ENCODE data around the gene SNRPA1.

The SNRPA1 gene

DNA sequence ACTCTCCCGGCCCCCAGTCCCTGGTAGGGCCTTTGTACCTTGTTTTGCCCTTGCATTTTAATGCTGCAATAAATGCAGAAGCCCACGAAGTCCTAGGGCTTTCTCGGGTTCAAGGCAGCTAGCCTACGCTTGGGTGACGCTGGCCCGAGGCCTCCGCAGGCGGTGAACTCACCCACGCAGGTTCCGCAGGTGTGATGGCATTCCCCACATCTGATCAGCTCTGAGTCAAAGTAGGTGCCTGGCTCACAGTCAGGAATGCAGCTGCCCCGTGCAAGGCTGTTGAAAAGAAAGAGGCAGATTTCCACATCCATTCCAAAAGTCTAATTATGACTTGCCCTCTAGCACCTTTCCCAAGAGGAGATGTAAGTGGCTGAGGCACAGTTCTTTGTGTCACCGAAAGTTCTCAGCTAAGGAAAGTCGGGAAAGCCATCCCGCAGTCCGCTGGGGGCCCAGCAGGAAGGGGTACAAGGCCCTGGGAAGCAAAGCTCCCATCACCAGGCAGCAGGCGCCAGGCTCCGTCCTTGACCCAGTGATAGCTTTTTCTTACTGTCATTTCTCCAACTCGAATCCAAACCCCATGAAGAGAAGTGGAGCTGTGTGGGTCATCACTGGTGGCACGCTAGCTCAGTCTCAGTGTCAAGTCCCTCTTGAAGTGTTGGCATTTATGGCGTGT lies 23.2 kb upstream of the SNRPA1 start:
- TF ChIP-seq NFIC (IDR thresholded peaks at IDR 0.05) (no peak), TEAD4 (IDR thresholded peaks at IDR 0.05) (no peak), CEBPB (IDR thresholded peaks at IDR 0.05) (no peak), EGR1 (IDR thresholded peaks at IDR 0.05) (no peak), YY1 (IDR thresholded peaks at IDR 0.05; ENCODE audit: low read depth) (no peak), TAF1 (IDR thresholded peaks at IDR 0.05; ENCODE audit: low read depth) (no peak), FOXM1 (IDR thresholded peaks at IDR 0.05; ENCODE audit: borderline replicate concordance, low read depth) (no peak), CREB1 (IDR thresholded peaks at IDR 0.05; ENCODE audit: low read depth) (no peak), RAD21 (IDR thresholded peaks at IDR 0.05; ENCODE audit: low read depth) (no peak), TCF12 (IDR thresholded peaks at IDR 0.05; ENCODE audit: low read depth) (no peak), EP300 (IDR thresholded peaks at IDR 0.05; ENCODE audit: borderline replicate concordance) (no peak), ZBTB7A (IDR thresholded peaks at IDR 0.05; ENCODE audit: low read depth) (no peak)
- TF ChIP-seq, protein P1, sequence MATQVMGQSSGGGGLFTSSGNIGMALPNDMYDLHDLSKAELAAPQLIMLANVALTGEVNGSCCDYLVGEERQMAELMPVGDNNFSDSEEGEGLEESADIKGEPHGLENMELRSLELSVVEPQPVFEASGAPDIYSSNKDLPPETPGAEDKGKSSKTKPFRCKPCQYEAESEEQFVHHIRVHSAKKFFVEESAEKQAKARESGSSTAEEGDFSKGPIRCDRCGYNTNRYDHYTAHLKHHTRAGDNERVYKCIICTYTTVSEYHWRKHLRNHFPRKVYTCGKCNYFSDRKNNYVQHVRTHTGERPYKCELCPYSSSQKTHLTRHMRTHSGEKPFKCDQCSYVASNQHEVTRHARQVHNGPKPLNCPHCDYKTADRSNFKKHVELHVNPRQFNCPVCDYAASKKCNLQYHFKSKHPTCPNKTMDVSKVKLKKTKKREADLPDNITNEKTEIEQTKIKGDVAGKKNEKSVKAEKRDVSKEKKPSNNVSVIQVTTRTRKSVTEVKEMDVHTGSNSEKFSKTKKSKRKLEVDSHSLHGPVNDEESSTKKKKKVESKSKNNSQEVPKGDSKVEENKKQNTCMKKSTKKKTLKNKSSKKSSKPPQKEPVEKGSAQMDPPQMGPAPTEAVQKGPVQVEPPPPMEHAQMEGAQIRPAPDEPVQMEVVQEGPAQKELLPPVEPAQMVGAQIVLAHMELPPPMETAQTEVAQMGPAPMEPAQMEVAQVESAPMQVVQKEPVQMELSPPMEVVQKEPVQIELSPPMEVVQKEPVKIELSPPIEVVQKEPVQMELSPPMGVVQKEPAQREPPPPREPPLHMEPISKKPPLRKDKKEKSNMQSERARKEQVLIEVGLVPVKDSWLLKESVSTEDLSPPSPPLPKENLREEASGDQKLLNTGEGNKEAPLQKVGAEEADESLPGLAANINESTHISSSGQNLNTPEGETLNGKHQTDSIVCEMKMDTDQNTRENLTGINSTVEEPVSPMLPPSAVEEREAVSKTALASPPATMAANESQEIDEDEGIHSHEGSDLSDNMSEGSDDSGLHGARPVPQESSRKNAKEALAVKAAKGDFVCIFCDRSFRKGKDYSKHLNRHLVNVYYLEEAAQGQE (IDR thresholded peaks at IDR 0.05; ENCODE audit: low read depth) = no peak
- TF ChIP-seq, protein P2, sequence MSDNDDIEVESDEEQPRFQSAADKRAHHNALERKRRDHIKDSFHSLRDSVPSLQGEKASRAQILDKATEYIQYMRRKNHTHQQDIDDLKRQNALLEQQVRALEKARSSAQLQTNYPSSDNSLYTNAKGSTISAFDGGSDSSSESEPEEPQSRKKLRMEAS (IDR thresholded peaks at IDR 0.05) = no peak
- TF ChIP-seq, protein P3, sequence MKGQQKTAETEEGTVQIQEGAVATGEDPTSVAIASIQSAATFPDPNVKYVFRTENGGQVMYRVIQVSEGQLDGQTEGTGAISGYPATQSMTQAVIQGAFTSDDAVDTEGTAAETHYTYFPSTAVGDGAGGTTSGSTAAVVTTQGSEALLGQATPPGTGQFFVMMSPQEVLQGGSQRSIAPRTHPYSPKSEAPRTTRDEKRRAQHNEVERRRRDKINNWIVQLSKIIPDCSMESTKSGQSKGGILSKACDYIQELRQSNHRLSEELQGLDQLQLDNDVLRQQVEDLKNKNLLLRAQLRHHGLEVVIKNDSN (IDR thresholded peaks at IDR 0.05) = no peak

DNA sequence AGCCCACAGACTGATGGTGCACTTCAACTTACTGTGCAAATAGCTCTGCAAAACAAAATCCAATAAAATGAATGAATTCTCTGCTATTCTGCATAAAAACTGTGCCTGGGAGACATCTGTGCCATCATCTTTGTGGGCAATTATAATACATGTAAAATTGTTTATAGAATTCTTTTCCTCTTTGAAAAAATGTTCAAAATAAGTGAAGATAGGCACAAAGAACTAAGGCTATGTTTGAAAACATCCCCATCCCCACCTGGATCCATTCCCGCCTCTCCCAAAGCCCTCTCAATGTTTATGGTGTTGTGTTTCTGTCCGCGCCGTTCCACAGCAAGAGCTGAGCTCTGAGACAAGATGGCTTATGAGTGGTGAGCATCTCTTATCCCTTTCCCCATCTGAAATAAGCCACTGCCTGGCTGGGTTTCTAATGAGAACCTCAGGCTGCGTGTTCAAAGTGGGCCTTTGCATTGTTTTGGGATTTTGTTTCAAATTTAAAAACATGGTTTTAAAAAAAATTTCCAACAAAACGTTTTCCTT lies 22.4 kb upstream of the SNRPA1 start:
- TF ChIP-seq TEAD4 (IDR thresholded peaks at IDR 0.05) (no peak), ZBTB7A (IDR thresholded peaks at IDR 0.05; ENCODE audit: low read depth) (no peak), FOXM1 (IDR thresholded peaks at IDR 0.05; ENCODE audit: borderline replicate concordance, low read depth) (no peak), EP300 (IDR thresholded peaks at IDR 0.05; ENCODE audit: borderline replicate concordance) (no peak)
- TF ChIP-seq, protein P1 (IDR thresholded peaks at IDR 0.05; ENCODE audit: low read depth) = no peak

DNA sequence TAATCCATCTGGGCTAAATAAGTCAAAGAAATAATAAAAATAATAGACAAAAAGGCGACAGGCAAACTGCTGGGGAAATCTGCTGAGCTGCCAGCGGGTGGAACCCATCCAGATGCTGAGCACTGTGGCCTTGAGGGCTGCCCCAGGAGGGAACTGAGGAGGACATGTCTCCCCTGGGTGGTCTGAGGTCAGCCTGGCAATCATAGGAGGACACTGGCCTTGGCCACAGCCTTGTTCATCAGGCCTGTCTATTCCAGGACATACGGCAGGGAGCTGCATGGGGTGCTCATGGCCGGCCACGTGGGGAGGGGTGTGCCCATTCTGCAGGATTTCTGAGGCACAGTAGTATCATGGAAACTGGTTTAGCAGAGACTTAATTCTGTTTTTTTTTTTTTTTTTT lies 21.5 kb upstream of the SNRPA1 start:
- TF ChIP-seq TCF12 (IDR thresholded peaks at IDR 0.05; ENCODE audit: low read depth) (no peak), ZBTB7A (IDR thresholded peaks at IDR 0.05; ENCODE audit: low read depth) (no peak), NFIC (IDR thresholded peaks at IDR 0.05) (no peak), FOXM1 (IDR thresholded peaks at IDR 0.05; ENCODE audit: borderline replicate concordance, low read depth) (no peak), EGR1 (IDR thresholded peaks at IDR 0.05) (no peak), CREB1 (IDR thresholded peaks at IDR 0.05; ENCODE audit: low read depth) (no peak), YY1 (IDR thresholded peaks at IDR 0.05; ENCODE audit: low read depth) (no peak), CEBPB (IDR thresholded peaks at IDR 0.05) (no peak), TAF1 (IDR thresholded peaks at IDR 0.05; ENCODE audit: low read depth) (no peak), EP300 (IDR thresholded peaks at IDR 0.05; ENCODE audit: borderline replicate concordance) (no peak)
- TF ChIP-seq, protein P1 (IDR thresholded peaks at IDR 0.05; ENCODE audit: low read depth) = no peak
- TF ChIP-seq, protein P3 (IDR thresholded peaks at IDR 0.05) = no peak

DNA sequence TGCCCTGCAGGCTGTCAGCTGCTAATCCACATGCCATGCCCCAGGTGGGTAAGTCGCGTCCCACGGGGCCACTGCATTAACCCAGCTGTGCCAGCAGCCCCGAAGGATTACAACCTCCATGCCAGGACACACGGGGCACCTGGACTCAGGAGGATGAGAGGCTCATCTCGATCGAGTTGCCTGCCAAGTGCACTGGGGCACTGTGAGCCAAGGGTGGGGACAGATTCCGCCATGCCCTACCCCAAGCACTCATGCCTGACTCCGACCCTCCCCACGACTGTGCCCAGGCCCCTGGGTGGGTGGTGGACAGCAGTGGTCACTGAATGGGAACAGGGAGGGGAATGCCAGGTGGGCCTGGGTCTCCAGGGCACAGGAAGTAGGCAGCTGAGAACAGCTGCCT lies 20.7 kb upstream of the SNRPA1 start:
- TF ChIP-seq, protein P3 (IDR thresholded peaks at IDR 0.05) = no peak
- TF ChIP-seq YY1 (IDR thresholded peaks at IDR 0.05; ENCODE audit: low read depth) (no peak), TCF12 (IDR thresholded peaks at IDR 0.05; ENCODE audit: low read depth) (no peak), EGR1 (IDR thresholded peaks at IDR 0.05) (no peak), CREB1 (IDR thresholded peaks at IDR 0.05; ENCODE audit: low read depth) (no peak), FOXM1 (IDR thresholded peaks at IDR 0.05; ENCODE audit: borderline replicate concordance, low read depth) (no peak), CEBPB (IDR thresholded peaks at IDR 0.05) (no peak), NFIC (IDR thresholded peaks at IDR 0.05) (no peak)
- TF ChIP-seq, protein P2 (IDR thresholded peaks at IDR 0.05) = no peak
- TF ChIP-seq, protein P1 (IDR thresholded peaks at IDR 0.05; ENCODE audit: low read depth) = no peak

Measured in Ishikawa (cell line).